ENCODE data around the gene CUL3.
"Not testable (repeated sequence)": the region's sequence is repeated elsewhere in the genome, so short reads cannot be mapped to it uniquely, and the experiment has no call there.

Gene CUL3

DNA sequence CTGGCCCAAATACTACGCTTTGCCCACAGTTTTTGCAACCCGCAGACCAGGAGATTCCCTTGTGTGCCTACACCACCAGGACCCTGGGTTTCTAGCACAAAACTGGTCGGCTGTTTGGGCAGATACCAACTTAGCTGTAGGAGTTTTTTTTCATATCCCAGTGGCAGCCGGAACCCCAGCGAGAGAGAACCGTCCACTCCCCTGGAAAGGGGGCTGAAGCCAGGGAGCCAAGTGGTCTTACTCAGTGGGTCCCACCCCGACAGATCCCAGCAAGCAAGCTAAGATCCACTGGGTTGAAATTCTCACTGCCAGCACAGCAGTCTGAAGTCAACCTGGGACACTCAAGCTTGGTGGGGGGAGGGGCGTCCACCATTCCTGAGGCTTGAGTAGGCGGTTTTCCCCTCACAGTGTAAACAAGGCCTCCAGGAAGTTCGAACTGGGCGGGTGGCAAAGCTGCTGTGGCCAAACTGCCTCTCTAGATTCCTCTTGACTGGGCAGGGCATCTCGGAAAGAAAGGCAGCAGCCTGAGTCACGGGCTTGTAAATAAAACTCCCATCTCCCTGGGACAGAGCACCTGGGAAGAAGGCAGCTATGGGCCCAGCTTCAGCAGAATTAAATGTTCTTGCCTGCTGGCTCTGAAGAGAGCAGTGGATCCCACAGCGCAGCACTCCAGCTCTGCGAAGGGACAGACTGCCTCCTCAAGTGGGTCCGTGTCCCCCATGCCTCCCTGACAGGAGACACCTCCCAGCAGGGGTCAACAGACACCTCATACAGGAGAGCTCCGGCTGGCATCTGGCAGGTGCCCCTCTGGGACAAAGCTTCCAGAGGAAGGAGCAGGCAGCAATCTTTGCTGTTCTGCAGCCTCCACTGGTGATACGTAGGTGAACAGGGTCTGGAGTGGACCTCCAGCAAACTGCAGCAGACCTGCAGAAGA is 99.8 kb downstream of the CUL3 start:
- DNase-seq (ENCODE audit: extremely low read depth in 1 of 2, low read depth in 1 of 2), result not testable (repeated sequence)

DNA sequence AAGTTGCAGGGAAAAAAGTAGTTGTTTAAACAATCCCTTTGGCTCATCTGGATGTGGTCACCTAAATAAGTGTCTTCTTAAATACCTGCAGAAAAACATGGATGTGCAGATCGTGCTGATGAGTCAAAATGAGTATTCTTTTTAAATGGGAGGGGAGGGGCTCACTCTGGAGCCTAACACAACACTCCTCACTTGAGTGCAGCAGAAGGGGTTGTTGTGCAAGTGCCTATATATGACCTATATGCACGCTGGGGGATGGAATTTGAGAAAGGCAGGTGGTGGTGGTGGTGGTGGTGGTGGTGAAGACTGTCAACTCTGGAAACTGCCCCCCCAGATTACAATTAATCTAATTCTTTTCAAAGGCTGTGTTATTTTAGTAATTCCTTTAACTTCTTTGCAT is 105.3 kb downstream of the CUL3 start:
- no peak for DNase-seq (ENCODE audit: extremely low read depth in 1 of 2, low read depth in 1 of 2)

- DNase-seq (ENCODE audit: extremely low read depth in 1 of 2, low read depth in 1 of 2), result no peak
Observed at GRCh38 chr2:224472827-224473226, 112.3 kb downstream of the CUL3 start.

DNA sequence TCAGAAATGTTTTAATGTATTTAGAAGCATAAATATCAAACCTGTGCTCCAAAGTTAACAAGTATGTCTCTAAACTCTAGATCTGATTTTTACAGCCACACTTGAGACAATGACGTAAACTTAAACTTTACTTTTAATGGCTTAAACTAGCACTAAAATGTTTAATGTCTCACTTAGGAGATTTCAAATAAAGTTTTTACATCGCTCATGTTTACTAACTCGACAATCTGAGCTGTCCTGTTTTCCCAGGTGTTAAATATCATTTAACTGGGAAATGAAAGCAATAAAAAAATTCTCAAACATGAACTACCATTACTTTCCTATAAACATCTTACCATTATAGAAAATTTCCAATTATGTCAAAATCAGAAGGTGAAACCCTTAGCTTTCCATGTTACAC is 113.0 kb downstream of the CUL3 start:
- DNase-seq (ENCODE audit: extremely low read depth in 1 of 2, low read depth in 1 of 2), result no peak

DNA sequence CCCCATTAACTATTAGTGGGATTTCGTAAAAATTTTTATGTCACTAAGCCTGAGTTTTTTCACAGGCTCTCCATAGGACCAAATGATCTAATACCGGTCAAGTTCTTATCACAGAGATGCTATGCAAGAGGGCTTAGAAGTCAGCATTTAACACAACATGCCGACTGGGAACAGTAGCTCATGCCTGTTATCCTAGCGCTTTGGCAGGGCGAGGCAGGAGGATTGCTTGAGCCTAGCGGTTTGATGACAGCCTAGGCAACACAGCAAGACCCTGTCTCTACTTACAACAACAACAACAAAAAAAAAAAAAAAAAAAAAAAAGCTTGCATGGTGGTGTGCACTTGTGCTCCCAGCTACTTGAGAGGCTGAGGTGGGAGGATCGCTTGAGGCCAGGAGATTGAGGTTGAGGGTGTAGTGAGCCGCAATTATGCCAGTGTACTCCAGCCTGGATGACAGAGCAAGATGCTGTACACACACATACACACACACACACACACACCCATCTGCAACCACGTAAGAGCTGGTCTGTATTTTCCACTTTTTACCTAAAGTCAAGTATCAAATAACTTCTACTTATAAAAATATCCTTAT is 115.7 kb downstream of the CUL3 start:
- DNase-seq (ENCODE audit: extremely low read depth in 1 of 2, low read depth in 1 of 2), result no peak

DNA sequence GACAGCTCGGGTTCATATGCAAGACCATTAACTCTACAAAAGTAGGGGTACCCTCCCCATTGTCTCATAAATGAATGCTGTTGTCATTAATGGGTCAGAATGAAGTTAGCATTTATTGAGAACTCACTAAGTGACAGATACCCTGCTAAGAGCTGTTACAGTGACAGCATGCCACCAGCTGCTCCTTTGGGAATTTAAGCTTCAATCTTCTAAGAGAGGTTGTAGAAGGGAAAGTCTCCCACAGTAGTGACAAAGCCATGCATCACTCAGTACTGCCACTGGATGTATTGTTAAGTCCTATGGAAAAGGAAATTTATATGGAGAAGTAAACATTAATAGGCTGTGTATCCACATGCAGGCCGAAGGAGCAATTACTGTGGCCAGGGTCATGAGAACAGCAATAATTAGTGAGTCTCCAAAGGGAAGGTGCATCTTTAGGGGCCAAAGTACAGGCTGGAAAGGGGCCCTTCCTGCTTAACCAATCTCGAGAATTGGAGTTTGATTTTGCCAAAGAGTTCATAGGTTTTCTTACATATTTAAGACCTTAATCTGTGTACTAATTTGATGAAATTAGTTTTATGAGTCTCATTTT is 118.8 kb downstream of the CUL3 start:
- DNase-seq (ENCODE audit: extremely low read depth in 1 of 2, low read depth in 1 of 2), result no peak

DNA sequence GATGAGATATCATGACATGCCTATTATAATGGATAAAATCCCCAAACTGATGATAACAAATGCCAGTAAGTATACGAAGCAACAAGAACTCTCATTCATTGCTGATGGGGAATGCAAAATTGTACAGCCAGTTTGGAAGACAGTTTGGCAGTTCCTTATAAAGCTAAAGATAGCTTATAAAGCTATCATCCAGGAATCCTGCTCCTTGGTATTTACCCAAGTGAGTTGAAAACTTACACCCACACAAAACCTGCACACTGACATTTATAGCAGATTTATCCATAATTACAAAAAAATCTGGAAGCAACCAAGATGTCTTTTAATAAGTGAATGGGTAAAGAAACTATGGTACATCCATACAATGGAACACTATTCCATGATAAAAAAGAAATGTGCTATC is 123.8 kb downstream of the CUL3 start:
- no peak for DNase-seq (ENCODE audit: extremely low read depth in 1 of 2, low read depth in 1 of 2)

- DNase-seq (ENCODE audit: extremely low read depth in 1 of 2, low read depth in 1 of 2), result no peak
Observed at GRCh38 chr2:224457408-224458096, 127.6 kb downstream of the CUL3 start.

GRCh38 chr2:224453892-224454291 is 131.3 kb downstream of the CUL3 start:
- DNase-seq (ENCODE audit: extremely low read depth in 1 of 2, low read depth in 1 of 2), result no peak

- DNase-seq (ENCODE audit: extremely low read depth in 1 of 2, low read depth in 1 of 2), result no peak
Observed at GRCh38 chr2:224449212-224450147, 135.7 kb downstream of the CUL3 start.

- no peak for DNase-seq (ENCODE audit: extremely low read depth in 1 of 2, low read depth in 1 of 2)
Observed at GRCh38 chr2:224448236-224448635, 136.9 kb downstream of the CUL3 start.

DNA sequence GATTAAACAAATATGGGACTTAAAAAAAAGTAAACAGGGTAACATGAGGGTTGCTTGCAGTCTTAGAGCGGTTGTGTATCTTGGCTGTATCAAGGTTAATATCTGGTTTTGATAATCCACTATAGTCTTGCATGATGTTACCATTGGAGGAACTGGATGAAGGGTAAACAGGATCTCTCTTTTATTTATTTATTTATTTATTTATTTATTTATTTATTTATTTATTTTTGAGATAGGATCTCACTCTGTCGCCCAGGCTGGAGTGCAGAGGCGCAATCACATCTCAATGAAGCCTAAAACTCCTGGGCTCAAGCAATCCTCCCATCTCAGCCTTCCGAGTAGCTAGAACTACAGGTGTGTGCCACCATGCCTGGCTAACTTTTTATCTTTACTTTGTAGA is 140.4 kb downstream of the CUL3 start:
- no peak for DNase-seq (ENCODE audit: extremely low read depth in 1 of 2, low read depth in 1 of 2)

DNA sequence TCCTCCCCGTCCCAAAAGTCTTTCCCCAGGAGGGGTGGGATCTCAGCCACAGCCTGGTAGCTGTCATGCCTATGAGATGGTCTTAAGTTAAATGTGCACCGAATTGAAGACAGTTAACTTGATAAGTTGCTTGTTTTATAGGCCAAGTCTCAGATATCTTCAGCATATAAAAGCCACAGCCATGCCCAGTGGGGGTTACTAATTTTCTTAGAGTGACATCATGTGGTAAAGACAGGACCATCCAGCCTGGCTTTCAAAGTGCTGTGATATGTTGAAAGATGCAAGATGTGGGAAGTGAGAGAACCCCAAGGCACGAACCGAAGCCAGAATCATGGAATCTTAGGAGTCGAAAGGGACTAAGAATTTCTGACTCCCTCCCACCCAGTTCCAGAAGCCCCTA is 141.1 kb downstream of the CUL3 start:
- no peak for DNase-seq (ENCODE audit: extremely low read depth in 1 of 2, low read depth in 1 of 2)

GRCh38 chr2:224442071-224442967 is 142.8 kb downstream of the CUL3 start:
- no peak for DNase-seq (ENCODE audit: extremely low read depth in 1 of 2, low read depth in 1 of 2)

DNA sequence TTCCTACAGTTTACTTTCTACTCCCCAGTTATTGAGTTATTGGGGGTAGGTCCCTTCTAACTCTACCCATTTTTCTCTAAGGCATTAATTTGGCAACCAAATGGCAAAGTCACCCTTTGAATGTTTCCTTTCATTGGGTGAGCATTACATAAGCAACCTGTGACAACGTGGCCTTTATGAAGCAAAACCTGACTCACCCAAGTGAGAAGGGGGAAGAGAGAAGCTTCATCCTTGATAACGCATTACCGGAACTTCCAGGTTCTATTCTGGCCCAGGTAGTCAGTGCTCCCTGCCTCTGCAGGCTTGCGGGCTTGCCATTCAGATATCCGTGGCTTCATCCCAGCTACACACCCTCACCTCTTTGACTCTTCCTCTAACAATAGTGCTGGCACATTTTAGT is 144.2 kb downstream of the CUL3 start:
- no peak for DNase-seq (ENCODE audit: extremely low read depth in 1 of 2, low read depth in 1 of 2)

- DNase-seq (ENCODE audit: extremely low read depth in 1 of 2, low read depth in 1 of 2), result no peak
Observed at GRCh38 chr2:224438726-224439125, 146.4 kb downstream of the CUL3 start.

DNA sequence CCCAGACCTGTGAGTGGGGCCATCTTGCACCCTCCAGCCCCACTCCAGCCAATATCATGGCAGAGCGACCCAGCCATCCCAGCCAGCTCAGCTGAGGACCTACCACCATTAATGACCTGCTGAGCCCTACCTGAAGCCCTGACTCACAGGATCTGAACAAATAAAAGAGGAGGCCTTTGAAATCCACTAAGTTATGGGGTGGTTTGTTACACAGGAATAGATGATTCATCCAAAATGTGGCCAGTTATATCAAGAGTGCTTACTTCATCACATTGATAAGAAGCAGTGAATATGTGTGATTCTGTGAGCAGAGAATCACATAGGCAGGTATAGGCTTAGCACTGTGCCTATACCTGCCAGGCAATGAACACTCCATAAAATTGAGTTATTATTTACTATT is 148.5 kb downstream of the CUL3 start:
- no peak for DNase-seq (ENCODE audit: extremely low read depth in 1 of 2, low read depth in 1 of 2)

DNA sequence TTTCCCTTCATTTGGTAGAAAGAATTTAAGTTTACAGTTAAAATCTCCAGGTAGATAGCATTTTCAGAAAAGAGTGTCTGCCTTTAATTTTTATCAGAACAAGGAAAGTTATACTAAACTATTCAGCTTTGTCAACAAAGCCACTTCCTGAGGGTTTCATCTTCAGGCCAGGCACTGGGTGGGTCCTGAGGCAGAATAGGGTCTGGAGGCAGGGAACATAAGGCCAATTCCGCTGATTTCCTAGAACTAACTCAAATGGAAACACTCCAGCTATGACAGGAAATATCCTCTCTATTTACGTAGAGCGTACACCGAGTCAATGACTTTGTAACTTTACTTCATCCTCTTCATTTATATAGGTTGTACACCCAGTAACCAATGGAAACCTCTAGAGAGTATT is 150.5 kb downstream of the CUL3 start:
- DNase-seq (ENCODE audit: extremely low read depth in 1 of 2, low read depth in 1 of 2), result no peak

DNA sequence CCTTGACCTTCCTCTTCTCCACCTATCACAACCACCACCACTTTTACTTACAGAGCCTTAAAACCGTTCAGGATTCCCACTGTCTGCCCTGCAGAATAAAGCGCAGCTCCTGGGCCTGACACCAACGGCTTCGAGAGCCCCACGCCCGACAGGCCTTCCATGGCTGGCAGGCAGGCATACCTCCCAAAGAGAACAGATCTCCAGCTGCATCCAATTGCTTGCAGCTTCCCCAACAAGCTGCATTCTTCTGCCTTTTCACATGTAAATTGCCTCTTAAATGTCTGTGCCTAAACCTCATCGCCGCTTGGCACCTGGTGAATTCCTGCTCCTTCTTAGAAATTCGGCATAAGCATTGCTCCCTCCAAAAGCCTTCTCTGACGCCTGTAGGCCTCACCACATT is 151.7 kb downstream of the CUL3 start:
- no peak for DNase-seq (ENCODE audit: extremely low read depth in 1 of 2, low read depth in 1 of 2)

Data from activated CD8-positive, alpha-beta memory T cell treated with anti-CD3 and anti-CD28 coated beads for 1 hour (primary cell).